H9 (cell line): ENCODE results near the gene PDE7B. TPM values are rescaled to one million over a fixed set of nuclear protein-coding genes. Genes with fewer than 3 reads are reported as not detected.

Experiments used
- DNase-seq: peaks from one replicate; pipeline ENCODE4 v3.0.0-alpha.2; 2017
- H2AFZ ChIP-seq: one replicate; pipeline ENCODE4 v1.6.1; 2013; ENCODE audit warnings: mild to moderate bottlenecking, low read length, control low read depth, moderate library complexity
- H2AK5ac ChIP-seq: 2 replicates; pipeline ENCODE4 v1.6.1; 2013; ENCODE audit warnings: low read length, control low read depth, mixed read lengths; ENCODE audit not compliant: insufficient read length
- H2BK120ac ChIP-seq: one replicate; pipeline ENCODE4 v1.6.1; 2013; ENCODE audit warnings: low read depth, mild to moderate bottlenecking, low read length, control low read depth, inconsistent platforms; ENCODE audit not compliant: poor library complexity, severe bottlenecking
- H2BK12ac ChIP-seq: 2 replicates; pipeline ENCODE4 v1.6.1; 2013; ENCODE audit warnings: low read length, control low read depth, mixed read lengths, low read depth; ENCODE audit not compliant: insufficient read length
- H2BK15ac ChIP-seq: 2 replicates; pipeline ENCODE4 v1.6.1; 2013; ENCODE audit warnings: low read depth, low read length, control low read depth
- H2BK20ac ChIP-seq: one replicate; pipeline ENCODE4 v1.6.1; 2013; ENCODE audit warnings: low read depth, mild to moderate bottlenecking, low read length, control low read depth, inconsistent platforms; ENCODE audit not compliant: poor library complexity, severe bottlenecking
- H2BK5ac ChIP-seq: 2 replicates; pipeline ENCODE4 v1.6.1; 2013; ENCODE audit warnings: low read length, control low read depth, mixed read lengths; ENCODE audit not compliant: insufficient read length
- H3K14ac ChIP-seq: 2 replicates; pipeline ENCODE4 v1.6.1; 2013; ENCODE audit warnings: low read length, control low read depth; ENCODE audit not compliant: insufficient read depth
- H3K18ac ChIP-seq: 2 replicates; pipeline ENCODE4 v1.6.1; 2013; ENCODE audit warnings: low read depth, mild to moderate bottlenecking, mixed read lengths, low read length, control low read depth; ENCODE audit not compliant: insufficient read length
- H3K23ac ChIP-seq: 2 replicates; pipeline ENCODE4 v1.6.1; 2013; ENCODE audit warnings: low read length, control low read depth, mixed read lengths, low read depth; ENCODE audit not compliant: insufficient read length
- H3K23me2 ChIP-seq: 2 replicates; pipeline ENCODE4 v1.6.1; 2013; ENCODE audit warnings: low read depth, mild to moderate bottlenecking, mixed read lengths, low read length, control low read depth; ENCODE audit not compliant: insufficient read length, poor library complexity, severe bottlenecking
- H3K27ac ChIP-seq: 2 replicates; pipeline ENCODE4 v1.5.1; 2013; ENCODE audit warnings: low read length, control low read depth, mixed read lengths, low read depth; ENCODE audit not compliant: insufficient read length
- H3K27me3 ChIP-seq: 2 replicates; pipeline ENCODE4 v1.6.1; 2013; ENCODE audit warnings: low read length, control low read depth, inconsistent platforms; ENCODE audit not compliant: insufficient read depth
- H3K4ac ChIP-seq: 2 replicates; pipeline ENCODE4 v1.6.1; 2013; ENCODE audit warnings: low read depth, mild to moderate bottlenecking, control low read depth, inconsistent platforms, low read length, moderate library complexity
- H3K4me1 ChIP-seq: 2 replicates; pipeline ENCODE4 v1.6.1; 2013; ENCODE audit warnings: low read length, control low read depth, inconsistent platforms; ENCODE audit not compliant: insufficient read depth
- H3K4me2 ChIP-seq: 2 replicates; pipeline ENCODE4 v1.6.1; 2013; ENCODE audit warnings: low read length, control low read depth, mixed read lengths; ENCODE audit not compliant: insufficient read length, insufficient read depth
- H3K56ac ChIP-seq: 2 replicates; pipeline ENCODE4 v1.6.1; 2013; ENCODE audit warnings: low read depth, mild to moderate bottlenecking, mixed read lengths, low read length, control low read depth; ENCODE audit not compliant: insufficient read length
- H3K79me1 ChIP-seq: 2 replicates; pipeline ENCODE4 v1.6.1; 2013; ENCODE audit warnings: low read depth, mild to moderate bottlenecking, moderate library complexity, low read length, control low read depth, inconsistent platforms; ENCODE audit not compliant: insufficient read depth, poor library complexity, severe bottlenecking
- H3K79me2 ChIP-seq: 2 replicates; pipeline ENCODE4 v1.6.1; 2013; ENCODE audit warnings: low read length, control low read depth, inconsistent platforms; ENCODE audit not compliant: insufficient read depth
- H3K9ac ChIP-seq: 2 replicates; pipeline ENCODE4 v1.6.1; 2013; ENCODE audit warnings: low read length, control low read depth, mixed read lengths; ENCODE audit not compliant: insufficient read length; ENCODE audit errors: extremely low read depth
- H3K9me3 ChIP-seq: one replicate; pipeline ENCODE4 v1.6.1; 2013; ENCODE audit warnings: low read depth, low read length, inconsistent platforms; ENCODE audit not compliant: control insufficient read depth
- H3T11ph ChIP-seq: one replicate; pipeline ENCODE4 v1.6.1; 2013; ENCODE audit warnings: mild to moderate bottlenecking, low read length, control low read depth, inconsistent platforms
- H4K20me1 ChIP-seq: one replicate; pipeline ENCODE4 v1.6.1; 2013; ENCODE audit not compliant: control insufficient read depth, insufficient read length, insufficient read depth
- H4K5ac ChIP-seq: 2 replicates; pipeline ENCODE4 v1.6.1; 2013; ENCODE audit warnings: low read depth, mild to moderate bottlenecking, mixed read lengths, low read length, control low read depth; ENCODE audit not compliant: insufficient read length
- H4K8ac ChIP-seq: replicated peaks from 2 replicates; pipeline ENCODE4 v1.6.1; 2013; ENCODE audit warnings: low read length, control low read depth, mixed read lengths, low read depth; ENCODE audit not compliant: insufficient read length
- H4K91ac ChIP-seq: 2 replicates; pipeline ENCODE4 v1.6.1; 2013; ENCODE audit warnings: low read depth, mild to moderate bottlenecking, moderate library complexity, mixed read lengths, low read length, control low read depth; ENCODE audit not compliant: insufficient read length
- H3K27ac Mint-ChIP-seq, 3 experiments: 2 replicates in 2 of 3; 3 replicates in 1 of 3; pipeline ENCODE4 v1.8.0; 2020 to 2021; ENCODE audit warnings: mixed read lengths in 3 of 3, mild to moderate bottlenecking in 1 of 3, moderate library complexity in 1 of 3
- H3K27me3 Mint-ChIP-seq: 2 replicates; pipeline ENCODE4 v1.8.0; 2021; ENCODE audit warnings: low read depth, mild to moderate bottlenecking, moderate library complexity, mixed read lengths
- H3K36me3 Mint-ChIP-seq, 3 experiments: 2 replicates in 2 of 3; 3 replicates in 1 of 3; pipeline ENCODE4 v1.8.0; 2020 to 2021; ENCODE audit warnings: low read depth in 3 of 3, mixed read lengths in 3 of 3; ENCODE audit not compliant: insufficient read depth in 1 of 3
- H3K4me1 Mint-ChIP-seq, 2 experiments: 2 replicates each; pipeline ENCODE4 v1.8.0; 2020; ENCODE audit warnings: mixed read lengths in 2 of 2
- H3K4me3 Mint-ChIP-seq, 2 experiments: 2 replicates in 1 of 2; 3 replicates in 1 of 2; pipeline ENCODE4 v1.8.0; 2020 to 2021; ENCODE audit warnings: mild to moderate bottlenecking in 2 of 2, mixed read lengths in 2 of 2, moderate library complexity in 1 of 2
- H3K9me3 Mint-ChIP-seq, 2 experiments: 2 replicates in 1 of 2; 3 replicates in 1 of 2; pipeline ENCODE4 v1.8.0; 2020; ENCODE audit warnings: mild to moderate bottlenecking in 2 of 2, mixed read lengths in 2 of 2, moderate library complexity in 1 of 2
- CTCF ChIP-seq: fragments of 200-600 bp; sonication (generic); conservative IDR thresholded peaks from 3 replicates; pipeline ENCODE4 v1.8.0; 2021; ENCODE audit warnings: antibody characterized with exemption, mild to moderate bottlenecking
- WGBS: extraction: QIAGEN DNeasy Blood & Tissue Kit; methylation state at CpG from one replicate; pipeline ENCODE4 v1.1.7; 2013; ENCODE audit warnings: missing lambda C conversion rate, low lambda C conversion rate, mixed read lengths; ENCODE audit not compliant: insufficient read length; ENCODE audit errors: extremely low coverage; 5-methylcytosine and 5-hydroxymethylcytosine counted together
- total RNA-seq: library from RNA; stranded (reverse); gene quantifications from 2 replicates; pipeline ENCODE4 v1.2.1, GENCODE V29; 2021

The PDE7B gene
- total RNA-seq, 1 experiment from 2014 or later, result not detected

GRCh38 chr6:136125585-136125984 lies 274.1 kb downstream of the PDE7B start:
- no peak overlapping the region for H2BK20ac ChIP-seq
- H3K9me3 ChIP-seq, result no peaks in the 10 kb centered on the region
- H4K91ac ChIP-seq, result no peak overlapping the region
- no peak overlapping the region for H3K23ac ChIP-seq
- no peak overlapping the region for H4K8ac ChIP-seq
- no peak overlapping the region for H3K27ac ChIP-seq
- no peak overlapping the region for H3K4me2 ChIP-seq
- no peak for TF ChIP-seq CTCF
- no peaks in the 10 kb centered on the region for H3K79me1 ChIP-seq
- no peak overlapping the region for H2BK5ac ChIP-seq
- H4K20me1 ChIP-seq, result no peaks in the 10 kb centered on the region
- no CpG with 5 or more reads among the region's 2 CpGs for WGBS
- H3K56ac ChIP-seq, result no peak overlapping the region
- H3T11ph ChIP-seq, result no peak overlapping the region
- H3K14ac ChIP-seq, result no peak overlapping the region
- H3K4ac ChIP-seq, result no peak overlapping the region
- no peak overlapping the region for H2BK12ac ChIP-seq
- no peak overlapping the region for H3K4me3 Mint-ChIP-seq
- no peaks in the 10 kb centered on the region for H3K4me1 ChIP-seq
- H2BK120ac ChIP-seq, result no peak overlapping the region
- no peaks in the 10 kb centered on the region for H3K9me3 Mint-ChIP-seq
- H2AK5ac ChIP-seq, result no peak overlapping the region
- no peak overlapping the region for H3K9ac ChIP-seq
- no peaks in the 10 kb centered on the region for H3K27me3 Mint-ChIP-seq
- no peak overlapping the region for H4K5ac ChIP-seq
- no peaks in the 10 kb centered on the region for H3K23me2 ChIP-seq
- H3K27ac Mint-ChIP-seq, result no peak overlapping the region
- peaks cover 0 to 2% of the 10 kb centered on the region in 2 experiments; a peak in 1 of 4 replicates for H3K4me1 Mint-ChIP-seq
- H2BK15ac ChIP-seq, result no peak overlapping the region
- no peak for DNase-seq
- H3K79me2 ChIP-seq, result no peaks in the 10 kb centered on the region
- no peak overlapping the region for H2AFZ ChIP-seq
- H3K36me3 Mint-ChIP-seq, result no peaks in the 10 kb centered on the region
- no peak overlapping the region for H3K18ac ChIP-seq
- H3K27me3 ChIP-seq, result no peaks in the 10 kb centered on the region
